ENCODE measurements around the gene TMEM209.

TMEM209 gene

GRCh38 chr7:130144312-130145171 is 60.7 kb downstream of the TMEM209 start:
- Mint-ChIP-seq H3K4me1 (peaks cover 95% of the 10 kb centered on the region), H3K27ac (peak overlapping the region; percentile 95), H3K36me3 (ENCODE audit: low read depth) (peaks cover under 1% of the 10 kb centered on the region), H3K9me3 (no peaks in the 10 kb centered on the region), H3K4me3 (peak overlapping the region; percentile 10), H3K27me3 (ENCODE audit: low read depth, poor library complexity) (no peaks in the 10 kb centered on the region)
- TF ChIP-seq CTCF (IDR thresholded peaks at IDR 0.05): no peak
- DNase-seq: no peak

DNA sequence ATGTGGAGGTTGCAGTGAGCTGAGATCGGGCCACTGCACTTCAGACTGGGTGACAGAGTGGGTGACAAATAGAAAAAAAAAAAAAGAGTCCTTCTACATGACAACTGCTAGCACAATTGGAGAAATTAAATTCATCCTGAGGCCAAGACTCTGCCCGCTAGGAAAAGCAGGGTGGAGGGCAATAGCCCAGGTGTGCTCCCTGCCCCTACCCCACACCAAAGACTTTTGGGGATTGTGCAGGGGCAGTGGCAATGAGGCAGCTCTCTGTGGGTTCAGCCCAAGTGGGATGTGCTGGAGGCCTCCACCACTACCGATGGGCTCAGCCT is 61.3 kb downstream of the TMEM209 start:
- TF ChIP-seq CTCF (IDR thresholded peaks at IDR 0.05): no peak
- no peaks in the 10 kb centered on the region for H3K27me3 Mint-ChIP-seq (ENCODE audit: low read depth, poor library complexity)
- H3K4me1 Mint-ChIP-seq: peaks cover 95% of the 10 kb centered on the region
- no peak for DNase-seq
- H3K27ac Mint-ChIP-seq: no peak overlapping the region
- H3K4me3 Mint-ChIP-seq: no peak overlapping the region
- peaks cover 6% of the 10 kb centered on the region for H3K36me3 Mint-ChIP-seq (ENCODE audit: low read depth)
- no peaks in the 10 kb centered on the region for H3K9me3 Mint-ChIP-seq

GRCh38 chr7:130143334-130143732 is 61.9 kb downstream of the TMEM209 start:
- TF ChIP-seq CTCF (IDR thresholded peaks at IDR 0.05): no peak
- Mint-ChIP-seq H3K36me3 (ENCODE audit: low read depth) (peaks cover 9% of the 10 kb centered on the region), H3K27me3 (ENCODE audit: low read depth, poor library complexity) (no peaks in the 10 kb centered on the region), H3K9me3 (no peaks in the 10 kb centered on the region), H3K4me1 (peaks cover 92% of the 10 kb centered on the region), H3K4me3 (peak overlapping the region; percentile 38), H3K27ac (peak overlapping the region; percentile 96)
- DNase-seq: no peak

DNA sequence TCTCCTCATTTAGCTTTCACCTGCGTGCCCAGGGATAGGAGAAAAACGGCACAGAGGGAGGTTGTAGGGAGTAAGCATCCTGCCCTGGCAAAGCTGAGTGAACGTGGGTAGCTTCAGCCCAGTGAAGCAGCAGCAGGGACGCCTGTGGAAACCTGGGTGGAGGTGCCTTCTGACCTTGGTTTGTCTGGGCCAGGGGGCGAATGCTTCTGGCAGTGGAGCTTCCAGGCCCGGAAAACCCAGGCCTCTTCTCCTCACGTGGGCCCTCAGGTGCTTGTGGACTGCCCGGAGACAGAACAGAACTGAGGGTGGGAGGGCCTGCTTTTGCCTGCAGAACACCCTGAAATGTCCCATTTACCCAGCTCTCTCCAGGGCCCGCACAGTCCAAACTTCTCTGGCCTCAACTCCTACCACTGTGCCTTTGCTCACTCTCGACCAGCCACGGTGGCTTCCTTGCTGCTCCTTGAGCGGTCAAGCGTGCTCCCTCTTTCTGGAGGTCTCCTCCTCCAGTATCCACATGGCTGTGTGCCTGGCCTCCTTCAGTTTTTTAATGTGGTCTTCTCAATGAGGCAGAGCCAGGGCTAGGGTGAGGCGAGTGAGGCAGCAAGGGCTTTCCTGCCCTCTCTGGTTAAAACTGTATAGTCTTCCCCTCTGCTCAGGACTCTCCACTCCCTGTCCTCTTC is 62.4 kb downstream of the TMEM209 start:
- H3K27ac Mint-ChIP-seq: peak overlapping the region; percentile 96

DNA sequence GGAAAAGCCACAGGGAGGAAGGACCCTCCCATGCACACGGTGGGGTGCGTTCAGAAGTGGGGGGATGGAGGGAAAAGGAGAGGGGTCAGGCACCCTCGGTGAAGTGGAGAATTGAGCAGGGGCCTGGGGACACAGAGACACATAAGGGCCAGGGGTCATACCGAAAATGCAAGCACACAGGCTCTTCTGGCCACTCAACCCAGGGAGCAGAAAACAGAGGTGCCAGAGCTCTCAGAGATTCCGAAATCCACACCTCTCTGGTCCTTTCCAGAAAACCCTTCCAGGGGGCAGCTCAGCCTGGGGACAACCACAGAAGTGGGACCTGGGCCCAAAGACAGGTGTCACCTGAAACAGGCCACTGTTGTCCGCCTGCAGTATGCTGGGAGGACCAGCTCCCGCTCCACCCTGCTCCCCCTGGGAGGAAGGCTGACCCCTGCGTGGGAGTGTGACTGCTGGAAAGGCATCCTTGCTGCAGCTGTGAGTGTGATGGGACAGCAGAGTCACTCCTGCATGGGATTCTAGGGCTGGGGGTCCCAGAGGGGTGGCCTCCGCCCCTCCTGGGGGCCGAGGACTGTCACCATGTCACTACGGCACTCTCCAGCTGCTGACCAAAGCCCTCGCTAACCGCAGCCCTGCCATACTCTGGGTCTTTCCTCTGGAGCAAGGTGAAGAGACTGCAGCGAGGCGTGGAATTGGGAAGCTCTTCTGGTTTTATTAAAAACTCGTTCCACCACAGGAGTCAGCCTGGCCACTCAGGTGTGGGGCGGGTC is 63.1 kb downstream of the TMEM209 start:
- H3K4me1 Mint-ChIP-seq: peaks cover 81% of the 10 kb centered on the region
- DNase-seq: peak; percentile 45
- no peaks in the 10 kb centered on the region for H3K27me3 Mint-ChIP-seq (ENCODE audit: low read depth, poor library complexity)
- peak overlapping the region; percentile 71 for H3K4me3 Mint-ChIP-seq
- H3K36me3 Mint-ChIP-seq (ENCODE audit: low read depth): peaks cover 13% of the 10 kb centered on the region
- peak overlapping the region; percentile 99 for H3K27ac Mint-ChIP-seq
- no peaks in the 10 kb centered on the region for H3K9me3 Mint-ChIP-seq
- no peak for TF ChIP-seq CTCF (IDR thresholded peaks at IDR 0.05)

More for the DNA sequence above, 62.4 kb downstream of the TMEM209 start:
- peaks cover 9% of the 10 kb centered on the region for H3K36me3 Mint-ChIP-seq (ENCODE audit: low read depth)
- no peak for DNase-seq
- peaks cover 86% of the 10 kb centered on the region for H3K4me1 Mint-ChIP-seq
- no peaks in the 10 kb centered on the region for H3K9me3 Mint-ChIP-seq
- TF ChIP-seq CTCF (IDR thresholded peaks at IDR 0.05): no peak
- H3K27me3 Mint-ChIP-seq (ENCODE audit: low read depth, poor library complexity): no peaks in the 10 kb centered on the region
- H3K4me3 Mint-ChIP-seq: peak overlapping the region; percentile 38

All from nephron progenitor cell (in vitro differentiated cells).